Keratinocyte (primary cell): ENCODE data around the gene TM9SF3.

Experiments used
- EZH2 ChIP-seq: IDR thresholded peaks from one replicate; pipeline ENCODE4 v1.6.1; 2012; ENCODE audit warnings: inconsistent platforms, mild to moderate bottlenecking, low read length, moderate library complexity
- TF ChIP-seq, protein P1 (sequence below), 3 experiments: IDR thresholded peaks in 1 of 3; conservative IDR thresholded peaks in 1 of 3; optimal IDR thresholded peaks in 1 of 3; 2 replicates in 2 of 3; 3 replicates in 1 of 3; pipeline versions ENCODE3 to v1.5.1; 2011; ENCODE audit warnings: low read length in 3 of 3, mild to moderate bottlenecking in 3 of 3, moderate library complexity in 2 of 3, control low read depth in 1 of 3, inconsistent platforms in 1 of 3; ENCODE audit not compliant: insufficient read depth in 2 of 3; ENCODE audit errors: extremely low read depth in 1 of 3

DNA sequence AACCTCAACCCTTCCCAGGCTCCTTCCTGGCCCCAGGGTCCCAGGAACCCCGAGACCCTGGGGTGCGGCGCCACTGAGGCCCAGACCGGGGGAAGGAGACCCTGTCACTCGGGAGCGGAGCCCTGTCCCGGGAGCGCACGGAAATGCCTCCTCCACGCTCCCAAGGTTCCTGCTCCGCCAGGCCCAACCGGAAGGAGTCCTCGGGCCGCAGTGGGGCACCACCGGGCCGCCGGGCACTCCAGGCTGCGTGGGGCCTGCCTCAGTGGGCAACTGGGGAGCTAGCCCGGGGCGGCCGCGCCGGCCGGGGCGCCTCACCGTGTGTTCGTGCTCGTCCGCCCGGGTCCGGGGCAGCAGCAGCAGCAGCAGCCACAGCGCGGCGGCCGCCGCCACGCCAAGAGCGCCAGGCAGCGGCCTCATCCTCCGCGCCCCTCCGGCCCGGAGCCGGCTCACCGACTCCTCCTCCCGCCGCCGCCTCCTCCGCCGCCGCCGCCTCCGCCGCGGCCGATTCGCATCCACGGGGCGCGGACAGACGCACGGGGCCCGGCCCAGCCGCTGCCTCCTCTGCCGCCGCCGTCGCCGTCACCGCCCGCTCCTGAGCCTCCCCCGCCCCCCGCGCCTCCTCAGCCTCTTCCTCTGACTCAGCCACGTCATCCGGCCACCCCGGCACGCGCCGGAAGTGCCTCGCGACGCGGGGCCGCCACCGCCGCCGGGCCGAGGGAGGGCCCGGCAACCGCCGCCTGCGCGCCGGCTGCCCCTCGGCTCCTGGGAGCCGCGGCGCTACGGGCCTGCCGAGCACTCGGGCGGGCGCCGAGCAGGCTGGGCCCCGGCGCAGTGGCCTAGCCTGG is at the start of gene TM9SF3:
- TF ChIP-seq, protein P1, sequence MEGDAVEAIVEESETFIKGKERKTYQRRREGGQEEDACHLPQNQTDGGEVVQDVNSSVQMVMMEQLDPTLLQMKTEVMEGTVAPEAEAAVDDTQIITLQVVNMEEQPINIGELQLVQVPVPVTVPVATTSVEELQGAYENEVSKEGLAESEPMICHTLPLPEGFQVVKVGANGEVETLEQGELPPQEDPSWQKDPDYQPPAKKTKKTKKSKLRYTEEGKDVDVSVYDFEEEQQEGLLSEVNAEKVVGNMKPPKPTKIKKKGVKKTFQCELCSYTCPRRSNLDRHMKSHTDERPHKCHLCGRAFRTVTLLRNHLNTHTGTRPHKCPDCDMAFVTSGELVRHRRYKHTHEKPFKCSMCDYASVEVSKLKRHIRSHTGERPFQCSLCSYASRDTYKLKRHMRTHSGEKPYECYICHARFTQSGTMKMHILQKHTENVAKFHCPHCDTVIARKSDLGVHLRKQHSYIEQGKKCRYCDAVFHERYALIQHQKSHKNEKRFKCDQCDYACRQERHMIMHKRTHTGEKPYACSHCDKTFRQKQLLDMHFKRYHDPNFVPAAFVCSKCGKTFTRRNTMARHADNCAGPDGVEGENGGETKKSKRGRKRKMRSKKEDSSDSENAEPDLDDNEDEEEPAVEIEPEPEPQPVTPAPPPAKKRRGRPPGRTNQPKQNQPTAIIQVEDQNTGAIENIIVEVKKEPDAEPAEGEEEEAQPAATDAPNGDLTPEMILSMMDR (optimal IDR thresholded peaks at IDR 0.05 in 1 of 3, IDR thresholded peaks at IDR 0.05 in 1 of 3, conservative IDR thresholded peaks at IDR 0.05 in 1 of 3; ENCODE audit: extremely low read depth in 1 of 3, insufficient read depth in 2 of 3, low read length in 3 of 3): no peak
- no peak for TF ChIP-seq EZH2
